Pancreas (tissue), 10 donors: ENCODE data around the gene DPP9. TPM values are rescaled to one million over a fixed set of nuclear protein-coding genes. Genes with fewer than 3 reads are reported as not detected.

Experiments used
- ATAC-seq, 4 donors: fragments of 200-7000 bp; cut with Tn5 transposase; one replicate each; pipeline versions ENCODE4 v1.8.0 to v1.9.1; 2020; ENCODE audit warnings: mild to moderate bottlenecking in 4 of 4, moderate library complexity in 4 of 4
- DNase-seq, 6 donors: peaks; one replicate each; pipeline ENCODE4 v3.0.0-alpha.2; 2020
- FAIRE-seq: peaks from 2 replicates; lab custom pipeline; 2012; peaks lifted over from hg19 to GRCh38; lab: Jason Lieb, UNC
- H3K27ac ChIP-seq, 4 donors: fragments of 200-600 bp; sonication (generic); 1 replicate in 3 of 4; 2 replicates in 1 of 4; pipeline versions ENCODE4 v1.5.0 to v1.8.0; 2020
- H3K27me3 ChIP-seq, 4 donors: fragments of 200-600 bp; one replicate each; pipeline ENCODE4 v1.8.0; 2021
- H3K36me3 ChIP-seq, 3 donors: fragments of 200-600 bp; sonication (generic) in 1 of 3; one replicate each; pipeline versions ENCODE4 v1.5.0 to v1.8.0; 2020 to 2021
- H3K4me1 ChIP-seq, 3 donors: fragments of 200-600 bp; one replicate each; pipeline ENCODE4 v1.8.0; 2021
- H3K4me3 ChIP-seq, 4 donors: fragments of 200-600 bp; sonication (generic) in 2 of 4; one replicate each; pipeline versions ENCODE4 v1.5.0 to v1.8.0; 2020 to 2021
- H3K9me3 ChIP-seq, 4 donors: fragments of 200-600 bp; one replicate each; pipeline ENCODE4 v1.8.0; 2021
- WGBS, 2 donors: extraction: QIAGEN DNeasy Blood & Tissue Kit; methylation state at CpG; one replicate each; pipeline ENCODE4 v1.1.7; 2013; 5-methylcytosine and 5-hydroxymethylcytosine counted together
- intact Hi-C, 3 donors: fragments of 100-400 bp; cut with DNase I; formaldehyde crosslinking; loops; one replicate each; pipeline versions ENCODE4 v1.11.1 to v1.14.2; 2022
- polyA plus RNA-seq, 2 donors: library from polyadenylated mRNA; stranded (reverse); fragments of 200-250 nt; gene quantifications; one replicate each; pipeline ENCODE4 v1.2.3, GENCODE V29; 2013
- total RNA-seq, 6 donors: library from RNA; stranded (reverse); fragmentation: NEBNext Ultra II Directional in 4 of 6; extraction: Animal tissue kit (Norgen Biotek cat#: 25700) in 4 of 6; gene quantifications; one replicate each; pipeline versions ENCODE4 v1.2.1 to v1.2.4, GENCODE V29; 2021 to 2023
- TF ChIP-seq, protein P1 (sequence below), 4 donors: fragments of 200-600 bp; sonication (generic) in 3 of 4; IDR thresholded peaks; one replicate each; pipeline versions ENCODE4 v1.5.0 to v1.8.0; 2021; ENCODE audit warnings: antibody characterized with exemption in 4 of 4
- donor health status: healthy with polysubstance abuse.
- donor health status: DM: no; HTN: no; CAD: no; lungs with moderate emphysema.
- donor health status: DM: no; HTN: no; CAD: no.
- donor health status: control.
- donor health status: control.
- donor health status: Bipolar disorder and iron deficiency.
- donor health status: DM: yes; HTN: yes; CAD: no.
- donor health status: DM: no; HTN: no; CAD: no.
- donor health status: DM: no; HTN: no; CAD: no.
- donor health status: DM: yes; HTN: yes; CAD: no.

DPP9 gene
- total and polyA plus RNA-seq, 8 donors, result 19.0 to 47.4 (median 26.1) TPM

DNA sequence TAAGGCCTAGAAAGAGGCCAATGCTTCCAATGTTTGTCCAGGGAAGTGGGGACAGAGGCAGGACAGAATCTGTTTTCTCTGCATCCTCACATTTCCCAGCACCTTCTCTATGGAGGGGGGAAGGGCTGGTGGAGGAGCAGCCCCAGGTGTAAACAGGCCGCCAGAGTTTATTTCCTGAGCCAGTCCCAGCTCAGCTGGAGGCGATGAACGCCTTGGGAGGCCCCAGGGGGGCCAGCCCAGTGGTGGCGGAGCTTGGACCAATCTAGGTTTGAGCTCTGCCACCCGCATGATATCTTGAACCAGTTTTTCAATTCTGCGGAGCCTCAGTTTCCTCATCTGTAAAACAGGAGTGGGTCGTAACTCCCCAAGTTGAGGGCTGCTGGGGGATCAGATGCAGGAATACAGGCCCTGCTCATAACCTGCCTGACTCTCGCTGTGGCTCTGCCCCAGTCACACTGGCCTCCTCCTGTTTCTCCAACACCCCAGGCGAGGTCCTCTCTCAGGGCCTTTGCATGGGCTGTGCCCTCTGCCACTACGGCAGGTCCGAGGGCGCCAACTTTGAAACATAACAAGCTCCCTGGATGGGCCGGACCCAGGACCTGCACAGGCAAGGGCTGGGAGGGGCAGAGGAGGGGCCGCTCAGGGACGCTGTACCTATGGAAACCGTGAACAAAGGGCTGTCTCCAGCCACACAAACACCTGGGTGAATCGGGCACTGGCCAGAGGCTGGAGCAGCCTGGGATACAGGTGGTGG lies 83.2 kb downstream of the DPP9 start:
- Histone ChIP-seq H3K36me3 (no peaks in the 10 kb centered on the region), H3K27ac (no peak overlapping the region), H3K4me3 (peak overlapping the region in 3 of 4 donors; percentile 36 to 72 (median 59)), H3K9me3 (no peaks in the 10 kb centered on the region), H3K27me3 (no peaks in the 10 kb centered on the region), H3K4me1 (peaks cover 0 to 6% (median 0%) of the 10 kb centered on the region in 3 donors)
- intact Hi-C loops, result no loop called here
- FAIRE-seq, result no peak
- no peak for DNase-seq
- no peak for ATAC-seq
- TF ChIP-seq, protein P1, sequence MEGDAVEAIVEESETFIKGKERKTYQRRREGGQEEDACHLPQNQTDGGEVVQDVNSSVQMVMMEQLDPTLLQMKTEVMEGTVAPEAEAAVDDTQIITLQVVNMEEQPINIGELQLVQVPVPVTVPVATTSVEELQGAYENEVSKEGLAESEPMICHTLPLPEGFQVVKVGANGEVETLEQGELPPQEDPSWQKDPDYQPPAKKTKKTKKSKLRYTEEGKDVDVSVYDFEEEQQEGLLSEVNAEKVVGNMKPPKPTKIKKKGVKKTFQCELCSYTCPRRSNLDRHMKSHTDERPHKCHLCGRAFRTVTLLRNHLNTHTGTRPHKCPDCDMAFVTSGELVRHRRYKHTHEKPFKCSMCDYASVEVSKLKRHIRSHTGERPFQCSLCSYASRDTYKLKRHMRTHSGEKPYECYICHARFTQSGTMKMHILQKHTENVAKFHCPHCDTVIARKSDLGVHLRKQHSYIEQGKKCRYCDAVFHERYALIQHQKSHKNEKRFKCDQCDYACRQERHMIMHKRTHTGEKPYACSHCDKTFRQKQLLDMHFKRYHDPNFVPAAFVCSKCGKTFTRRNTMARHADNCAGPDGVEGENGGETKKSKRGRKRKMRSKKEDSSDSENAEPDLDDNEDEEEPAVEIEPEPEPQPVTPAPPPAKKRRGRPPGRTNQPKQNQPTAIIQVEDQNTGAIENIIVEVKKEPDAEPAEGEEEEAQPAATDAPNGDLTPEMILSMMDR (IDR thresholded peaks at IDR 0.05), result no peak
- WGBS, 2 donors, result 74 to 79% methylated on average over 17 of the region's 17 CpGs

DNA sequence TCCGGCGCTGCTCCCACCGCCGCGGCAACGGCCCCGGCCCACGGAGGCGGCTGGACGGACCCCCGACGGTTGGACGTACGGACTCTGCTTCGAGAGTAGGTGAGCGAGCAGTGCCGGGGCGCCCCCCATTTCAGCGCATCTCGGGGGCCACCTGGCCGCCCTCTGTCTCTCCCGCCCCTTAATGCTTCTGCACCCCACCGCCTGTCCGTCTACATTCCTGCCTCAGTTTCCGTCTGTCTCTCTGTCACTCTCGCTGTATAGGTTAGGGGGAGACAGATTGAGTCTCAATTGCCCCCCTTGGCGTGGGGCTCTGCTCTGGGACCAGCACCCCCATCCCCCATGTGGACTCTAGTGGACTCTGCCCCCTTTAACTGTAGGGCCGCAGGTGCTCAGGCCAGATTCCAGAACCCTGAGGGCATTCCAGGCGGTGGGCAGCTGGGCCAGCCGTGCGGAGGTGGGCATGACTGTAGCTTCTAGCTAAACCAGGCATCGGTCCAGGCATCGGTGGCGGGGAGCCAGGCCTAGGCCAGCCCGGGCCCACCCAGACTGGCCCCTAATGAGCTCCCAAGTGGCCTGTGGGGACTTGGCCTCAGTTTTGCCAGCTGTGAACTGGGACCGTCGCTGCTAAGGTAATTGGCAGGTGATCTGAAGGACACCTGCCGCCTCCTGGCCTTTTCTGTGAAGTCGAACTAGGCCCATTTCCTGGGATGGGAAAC lies 84.0 kb downstream of the DPP9 start:
- intact Hi-C loops, result no loop called here
- Histone ChIP-seq H3K4me3 (peak overlapping the region; percentile 36 to 72 (median 56)), H3K27ac (no peak overlapping the region), H3K9me3 (no peaks in the 10 kb centered on the region), H3K27me3 (no peaks in the 10 kb centered on the region), H3K4me1 (peaks cover 0 to 6% (median 0%) of the 10 kb centered on the region in 3 donors), H3K36me3 (no peaks in the 10 kb centered on the region)
- ATAC-seq (no peak), DNase-seq (peak in 4 of 6 donors; percentile 53 to 84 (median 65)), FAIRE-seq (no peak)
- WGBS, 2 donors, result 9 to 13% methylated on average over 30 to 39 of the region's 39 CpGs
- TF ChIP-seq, protein P1 (IDR thresholded peaks at IDR 0.05), result no peak

DNA sequence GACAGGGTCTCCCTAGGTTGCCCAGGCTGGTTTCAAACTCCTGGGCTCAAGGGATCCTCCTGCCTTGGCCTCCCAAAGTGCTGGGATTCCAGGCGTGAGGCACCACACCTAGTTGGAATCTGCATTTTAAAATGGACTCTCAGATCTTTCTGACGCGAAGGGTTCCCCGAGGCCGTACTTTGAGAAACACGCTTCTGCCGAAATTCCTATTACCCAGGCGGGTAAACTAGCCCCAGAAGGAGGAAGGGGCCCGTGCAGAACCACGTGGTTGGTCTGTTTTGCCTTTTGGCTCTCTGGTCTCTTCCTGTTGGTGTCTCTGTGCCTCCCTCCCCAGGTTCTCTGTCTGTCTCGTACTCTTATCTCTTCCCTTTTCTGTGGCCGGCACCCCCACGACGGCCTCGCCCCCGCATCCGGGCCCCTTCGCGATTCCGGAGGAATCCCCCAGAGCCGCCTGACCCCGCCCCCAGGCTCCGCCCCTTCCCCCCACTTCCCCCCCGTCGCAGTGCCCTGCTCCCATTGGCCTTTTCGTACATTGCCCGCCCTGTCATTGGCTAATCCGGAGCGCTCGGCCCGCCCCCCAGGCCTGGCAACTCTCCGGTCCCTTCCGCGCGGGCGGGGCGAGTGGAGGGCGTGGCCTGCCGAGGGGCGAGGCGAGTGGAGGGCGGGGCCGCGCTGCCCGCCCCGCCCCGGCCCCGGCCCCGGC lies 84.7 kb downstream of the DPP9 start, which contains the start of gene TNFAIP8L1:
Gene TNFAIP8L1 (plus strand): TSS at position 689 of the 703 bp plus-strand sequence. CDS start 12,354 bp downstream, outside the sequence.
- Histone ChIP-seq H3K27ac (peak within 1 kb of the TSS in 2 of 4 donors; percentile 43 to 53), H3K36me3 (no peaks in the 10 kb centered on the region), H3K4me3 (peak within 1 kb of the TSS; percentile 36 to 72 (median 56)), H3K9me3 (no peaks in the 10 kb centered on the region), H3K27me3 (no peaks in the 10 kb centered on the region), H3K4me1 (peaks cover 0 to 6% (median 0%) of the 10 kb centered on the region in 3 donors)
- ATAC-seq (peak; percentile 94 to 97 (median 95)), FAIRE-seq (no peak), DNase-seq (peak; percentile 93 to 99 (median 97))
- WGBS, 2 donors, result 2 to 3% methylated on average over 40 to 49 of the region's 49 CpGs
- TF ChIP-seq, protein P1 (IDR thresholded peaks at IDR 0.05), result no peak
- intact Hi-C loops, result no loop called here

DNA sequence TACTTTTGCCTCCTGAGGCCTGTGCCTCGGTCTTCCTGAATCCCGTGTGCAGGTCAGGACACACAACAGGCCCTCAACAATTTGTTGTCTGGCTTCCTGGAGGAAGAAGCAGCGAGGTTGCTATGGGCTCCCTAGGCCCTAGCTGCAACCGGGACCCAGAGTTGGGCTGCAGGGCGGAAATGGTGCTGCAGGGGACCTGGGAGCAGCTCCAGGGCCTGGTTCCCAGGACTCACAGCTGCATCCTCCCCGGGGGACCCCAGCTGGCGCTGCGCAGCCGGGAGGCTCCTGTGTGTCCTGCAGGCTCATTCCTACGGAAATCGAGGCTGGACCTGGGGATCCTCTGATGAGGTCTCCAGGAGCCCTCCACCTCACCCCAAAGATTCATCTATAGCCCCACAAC lies 85.3 kb downstream of the DPP9 start:
- FAIRE-seq (no peak), DNase-seq (peak in 1 of 6 donors; percentile 18), ATAC-seq (no peak)
- WGBS, 2 donors, result 74 to 78% methylated on average over 11 of the region's 11 CpGs
- Histone ChIP-seq H3K4me3 (no peak overlapping the region), H3K36me3 (no peaks in the 10 kb centered on the region), H3K27me3 (no peaks in the 10 kb centered on the region), H3K9me3 (no peaks in the 10 kb centered on the region), H3K27ac (peak overlapping the region in 2 of 4 donors; percentile 43 to 53), H3K4me1 (peaks cover 0 to 13% (median 0%) of the 10 kb centered on the region in 3 donors)
- intact Hi-C loops, result no loop called here
- TF ChIP-seq, protein P1 (IDR thresholded peaks at IDR 0.05), result no peak
